Upper lobe of right lung (tissue), 1 donor: Measurements from ENCODE around the gene TTYH3. TPM values are rescaled to one million over a fixed set of nuclear protein-coding genes. Genes with fewer than 3 reads are reported as not detected.
"Not testable (repeated sequence)": the region's sequence is repeated elsewhere in the genome, so short reads cannot be mapped to it uniquely, and the experiment has no call there.

Experiments
- ATAC-seq: fragments of 200-7000 bp; cut with Tn5 transposase; one replicate; pipeline ENCODE4 v1.9.1; 2020; ENCODE audit warnings: mild to moderate bottlenecking, moderate library complexity
- DNase-seq: peaks from one replicate; pipeline ENCODE4 v3.0.0-alpha.2; 2020
- H3K27ac ChIP-seq: fragments of 200-600 bp; one replicate; pipeline ENCODE4 v1.8.0; 2022
- H3K27me3 ChIP-seq: fragments of 200-600 bp; one replicate; pipeline ENCODE4 v1.8.0; 2022; ENCODE audit warnings: mild to moderate bottlenecking
- H3K36me3 ChIP-seq: fragments of 200-600 bp; one replicate; pipeline ENCODE4 v1.8.0; 2022
- H3K4me1 ChIP-seq: fragments of 200-600 bp; one replicate; pipeline ENCODE4 v1.8.0; 2022
- H3K4me3 ChIP-seq: fragments of 200-600 bp; one replicate; pipeline ENCODE4 v1.8.0; 2022; ENCODE audit warnings: mild to moderate bottlenecking
- H3K9me3 ChIP-seq: fragments of 200-600 bp; one replicate; pipeline ENCODE4 v1.8.0; 2022
- CTCF ChIP-seq: fragments of 200-600 bp; IDR thresholded peaks from one replicate; pipeline ENCODE4 v1.8.0; 2022; ENCODE audit warnings: antibody characterized with exemption
- intact Hi-C: fragments of 100-400 bp; cut with DNase I; formaldehyde crosslinking; loops from one replicate; pipeline ENCODE4 v1.11.0; 2022
- total RNA-seq: library from RNA; stranded (reverse); fragmentation: NEBNext Ultra II Directional; extraction: Animal tissue kit (Norgen Biotek cat#: 25700); gene quantifications from one replicate; pipeline ENCODE4 v1.2.1, GENCODE V29; 2021
- donor health status: DM: no; HTN: yes; CAD: no; lungs with severe emphysema.

The TTYH3 gene
- total RNA-seq, 1 donor from 2014 or later, result 48.8 TPM

GRCh38 chr7:2587134-2587533 is 44.7 kb upstream of the TTYH3 start:
- intact Hi-C loops, result no loop called here
- DNase-seq (no peak), ATAC-seq (no peak)
- Histone ChIP-seq H3K4me3 (no peak overlapping the region), H3K9me3 (no peaks in the 10 kb centered on the region), H3K36me3 (peaks cover 27% of the 10 kb centered on the region), H3K27ac (no peak overlapping the region), H3K4me1 (no peaks in the 10 kb centered on the region), H3K27me3 (no peaks in the 10 kb centered on the region)
- no peak for TF ChIP-seq CTCF

GRCh38 chr7:2587778-2588177 is 44.0 kb upstream of the TTYH3 start:
- TF ChIP-seq CTCF, result no peak
- intact Hi-C loops, result no loop called here
- no peak overlapping the region for H3K4me3 ChIP-seq
- no peaks in the 10 kb centered on the region for H3K9me3 ChIP-seq
- no peaks in the 10 kb centered on the region for H3K27me3 ChIP-seq
- DNase-seq (no peak), ATAC-seq (no peak)
- peaks cover 33% of the 10 kb centered on the region for H3K36me3 ChIP-seq
- H3K4me1 ChIP-seq, result no peaks in the 10 kb centered on the region
- no peak overlapping the region for H3K27ac ChIP-seq

- H3K36me3 ChIP-seq, result peaks cover 45% of the 10 kb centered on the region
- no peak overlapping the region for H3K4me3 ChIP-seq
- intact Hi-C loops, result no loop called here
- H3K27ac ChIP-seq, result no peak overlapping the region
- H3K4me1 ChIP-seq, result no peaks in the 10 kb centered on the region
- H3K27me3 ChIP-seq, result no peaks in the 10 kb centered on the region
- no peaks in the 10 kb centered on the region for H3K9me3 ChIP-seq
- no peak for DNase-seq
- ATAC-seq, result no peak
- TF ChIP-seq CTCF, result no peak
These were observed 42.4 kb upstream of the TTYH3 start for GRCh38 chr7:2589341-2589740.

GRCh38 chr7:2589941-2590340 is 41.8 kb upstream of the TTYH3 start:
- ATAC-seq, H3K27me3 ChIP-seq, H3K4me3 ChIP-seq, DNase-seq, H3K27ac ChIP-seq, H3K9me3 ChIP-seq, H3K4me1 ChIP-seq, intact Hi-C loops: not testable (repeated sequence)
- peaks cover 51% of the 10 kb centered on the region for H3K36me3 ChIP-seq

- Histone ChIP-seq H3K4me3 (no peak overlapping the region), H3K27me3 (no peaks in the 10 kb centered on the region), H3K36me3 (peaks cover 54% of the 10 kb centered on the region), H3K9me3 (no peaks in the 10 kb centered on the region), H3K4me1 (no peaks in the 10 kb centered on the region), H3K27ac (no peak overlapping the region)
- intact Hi-C loops, result no loop called here
- ATAC-seq (peak; percentile 8), DNase-seq (no peak)
- TF ChIP-seq CTCF, result no peak
These were observed 39.4 kb upstream of the TTYH3 start for GRCh38 chr7:2592375-2592865.

GRCh38 chr7:2593036-2593727 is 38.6 kb upstream of the TTYH3 start:
- no peak for DNase-seq
- Histone ChIP-seq H3K27ac (no peak overlapping the region), H3K4me3 (no peak overlapping the region), H3K27me3 (no peaks in the 10 kb centered on the region), H3K36me3 (peaks cover 55% of the 10 kb centered on the region), H3K9me3 (no peaks in the 10 kb centered on the region), H3K4me1 (no peaks in the 10 kb centered on the region)
- no peak for TF ChIP-seq CTCF
- ATAC-seq, result peak; percentile 18
- intact Hi-C loops, result no loop called here
